ENCODE results near the gene KLHL4.
"Not testable (repeated sequence)": the region's sequence is repeated elsewhere in the genome, so short reads cannot be mapped to it uniquely, and the experiment has no call there.

KLHL4 gene, protein sequence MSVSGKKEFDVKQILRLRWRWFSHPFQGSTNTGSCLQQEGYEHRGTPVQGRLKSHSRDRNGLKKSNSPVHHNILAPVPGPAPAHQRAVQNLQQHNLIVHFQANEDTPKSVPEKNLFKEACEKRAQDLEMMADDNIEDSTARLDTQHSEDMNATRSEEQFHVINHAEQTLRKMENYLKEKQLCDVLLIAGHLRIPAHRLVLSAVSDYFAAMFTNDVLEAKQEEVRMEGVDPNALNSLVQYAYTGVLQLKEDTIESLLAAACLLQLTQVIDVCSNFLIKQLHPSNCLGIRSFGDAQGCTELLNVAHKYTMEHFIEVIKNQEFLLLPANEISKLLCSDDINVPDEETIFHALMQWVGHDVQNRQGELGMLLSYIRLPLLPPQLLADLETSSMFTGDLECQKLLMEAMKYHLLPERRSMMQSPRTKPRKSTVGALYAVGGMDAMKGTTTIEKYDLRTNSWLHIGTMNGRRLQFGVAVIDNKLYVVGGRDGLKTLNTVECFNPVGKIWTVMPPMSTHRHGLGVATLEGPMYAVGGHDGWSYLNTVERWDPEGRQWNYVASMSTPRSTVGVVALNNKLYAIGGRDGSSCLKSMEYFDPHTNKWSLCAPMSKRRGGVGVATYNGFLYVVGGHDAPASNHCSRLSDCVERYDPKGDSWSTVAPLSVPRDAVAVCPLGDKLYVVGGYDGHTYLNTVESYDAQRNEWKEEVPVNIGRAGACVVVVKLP

DNA sequence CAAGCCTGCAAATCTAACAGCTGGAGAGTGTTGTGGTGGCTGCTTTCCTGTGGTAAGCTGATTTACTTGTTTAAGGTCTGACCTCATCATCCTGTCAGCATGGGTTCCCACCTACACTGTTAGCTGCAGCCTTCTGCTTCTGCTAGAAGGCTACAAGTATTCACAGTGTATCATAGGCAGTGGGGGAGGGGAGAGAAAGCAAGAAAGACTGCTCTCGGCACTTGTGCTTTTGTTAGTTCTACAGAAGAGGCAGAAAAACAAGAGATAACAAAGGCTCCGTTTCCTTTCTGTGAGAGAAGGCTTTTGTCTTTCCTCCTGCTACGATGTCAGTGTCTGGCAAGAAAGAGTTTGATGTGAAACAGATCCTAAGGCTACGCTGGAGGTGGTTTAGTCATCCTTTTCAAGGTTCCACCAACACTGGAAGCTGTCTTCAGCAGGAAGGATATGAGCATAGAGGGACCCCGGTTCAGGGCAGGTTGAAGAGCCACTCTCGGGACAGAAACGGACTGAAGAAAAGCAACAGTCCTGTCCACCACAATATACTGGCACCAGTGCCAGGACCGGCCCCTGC, at the start of gene KLHL4:
TSS of gene KLHL4 (plus strand) at position 232 of the 571 bp plus-strand sequence. CDS start at position 324, 92 bp downstream.
- TF ChIP-seq CTCF (IDR thresholded peaks at IDR 0.05; ENCODE audit: control extremely low read depth, extremely low read depth, low read depth, missing control alignments) = no peak
- CTCF ChIA-PET = no interaction called here
- DNase-seq (ENCODE audit: extremely low spot score) = no peak
- POLR2A ChIA-PET = no interaction called here

DNA sequence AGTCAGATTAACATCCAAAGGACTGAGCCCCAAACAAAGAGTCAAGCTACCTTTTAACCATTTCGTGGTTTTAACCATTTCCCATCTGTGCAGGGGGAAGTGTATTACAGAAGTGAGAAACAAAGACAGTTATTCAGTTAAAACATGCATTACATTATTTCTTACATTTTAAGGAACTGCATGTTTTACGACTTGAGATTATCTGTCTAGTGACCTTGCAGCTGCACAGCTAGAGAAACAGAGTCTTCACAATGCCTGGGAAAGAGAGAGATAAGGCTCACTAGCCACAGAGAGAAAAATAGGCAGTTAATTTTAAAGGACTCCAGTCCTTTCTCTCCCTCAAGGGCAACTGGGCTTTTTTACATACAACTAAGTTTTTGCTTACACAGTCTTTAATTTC, 48.7 kb upstream of the KLHL4 start:
- DNase-seq (ENCODE audit: extremely low spot score) = no peak
- no peak for TF ChIP-seq CTCF (IDR thresholded peaks at IDR 0.05; ENCODE audit: control extremely low read depth, extremely low read depth, low read depth, missing control alignments)
- POLR2A ChIA-PET = no interaction called here
- CTCF ChIA-PET = no interaction called here

DNA sequence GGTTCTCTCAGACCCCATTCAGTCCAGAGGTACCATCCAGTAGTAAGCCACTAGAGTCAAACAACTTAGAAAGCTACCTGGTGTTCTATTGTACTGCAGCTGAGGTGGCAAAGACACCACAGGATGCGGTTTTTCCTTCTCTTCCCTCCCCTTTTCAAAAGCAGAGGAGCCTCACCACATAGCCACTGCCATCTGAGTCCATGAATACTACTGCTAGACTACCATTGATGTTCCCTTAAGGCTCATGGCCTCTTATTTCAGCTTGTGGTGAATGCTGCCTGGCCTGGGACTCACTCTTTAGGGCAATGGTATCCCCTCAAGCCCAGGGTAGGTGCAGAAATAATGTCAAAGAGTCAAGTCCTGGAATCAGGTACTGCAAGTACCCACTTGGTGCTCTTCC, 41.8 kb upstream of the KLHL4 start:
- TF ChIP-seq CTCF (IDR thresholded peaks at IDR 0.05; ENCODE audit: control extremely low read depth, extremely low read depth, low read depth, missing control alignments) = no peak
- ChIA-PET POLR2A (no interaction called here), CTCF (no interaction called here)
- no peak for DNase-seq (ENCODE audit: extremely low spot score)

- POLR2A ChIA-PET; CTCF ChIA-PET; DNase-seq (ENCODE audit: extremely low spot score): not testable (repeated sequence)
Measured at GRCh38 chrX:87478703-87479102, 38.9 kb upstream of the KLHL4 start.

DNA sequence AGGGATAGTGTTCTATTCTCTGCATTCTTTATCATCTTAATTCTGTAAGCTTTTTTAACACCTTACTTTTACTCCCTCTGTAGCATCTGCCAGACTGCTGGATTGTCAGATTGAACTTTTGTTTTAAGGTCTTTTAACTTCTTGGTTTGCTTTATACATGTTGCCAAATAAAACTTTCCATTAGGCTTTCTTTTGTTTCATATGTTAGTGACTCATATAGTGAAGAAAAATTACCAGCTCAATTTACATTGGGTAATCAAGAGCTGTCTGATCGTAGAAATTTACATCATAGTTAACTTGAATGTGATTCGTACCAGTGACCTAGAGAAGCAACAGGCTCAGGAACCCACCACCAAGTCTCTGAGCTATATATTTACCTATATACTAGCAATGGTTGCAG, 28.5 kb upstream of the KLHL4 start:
- ChIA-PET CTCF (no interaction called here), POLR2A (no interaction called here)
- DNase-seq (ENCODE audit: extremely low spot score) = no peak
- no peak for TF ChIP-seq CTCF (IDR thresholded peaks at IDR 0.05; ENCODE audit: control extremely low read depth, extremely low read depth, low read depth, missing control alignments)

- DNase-seq (ENCODE audit: extremely low spot score) = no peak
- POLR2A ChIA-PET = no interaction called here
- no peak for TF ChIP-seq CTCF (IDR thresholded peaks at IDR 0.05; ENCODE audit: control extremely low read depth, extremely low read depth, low read depth, missing control alignments)
- CTCF ChIA-PET = no interaction called here
Measured at GRCh38 chrX:87515836-87516235, 1.8 kb upstream of the KLHL4 start.

DNA sequence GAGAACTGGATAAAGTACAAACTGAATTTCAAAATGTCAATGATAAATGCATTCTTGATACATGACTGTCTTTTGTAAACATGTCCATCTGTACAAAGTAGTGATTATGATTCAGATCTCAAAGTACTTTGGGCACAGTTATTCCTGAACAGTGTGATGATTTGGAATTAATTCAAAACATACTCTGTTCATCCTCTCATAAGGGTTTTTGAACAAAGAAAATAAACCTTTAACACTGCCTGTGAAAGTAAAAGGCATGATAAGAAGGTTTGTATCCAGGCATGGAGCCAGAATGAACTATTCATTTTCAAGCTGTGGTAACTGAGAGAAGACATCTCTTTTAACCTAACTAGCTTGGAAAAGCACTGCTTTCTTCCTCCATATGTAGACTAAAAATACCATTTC, 883 bp upstream of the KLHL4 start:
- TF ChIP-seq CTCF (IDR thresholded peaks at IDR 0.05; ENCODE audit: control extremely low read depth, extremely low read depth, low read depth, missing control alignments) = no peak
- CTCF ChIA-PET = no interaction called here
- no peak for DNase-seq (ENCODE audit: extremely low spot score)
- POLR2A ChIA-PET = no interaction called here
